ENCODE results near the gene NUDT5.
"Not testable (repeated sequence)": the region's sequence is repeated elsewhere in the genome, so short reads cannot be mapped to it uniquely, and the experiment has no call there.

Gene NUDT5

GRCh38 chr10:12195603-12196506 lies at the start of gene NUDT5, which contains the start of gene CDC123:
Gene NUDT5, minus strand, starts transcription at chr10:12195891. Its CDS starts 9,600 bp downstream, at chr10:12186291.
Gene CDC123, plus strand, starts transcription at chr10:12196188. Its CDS starts 58 bp downstream, at chr10:12196246.
- DNase-seq, result peak; percentile 90

GRCh38 chr10:12243864-12244620 lies 48.4 kb upstream of the NUDT5 start:
- DNase-seq, result no peak

GRCh38 chr10:12241810-12242529 lies 46.3 kb upstream of the NUDT5 start:
- DNase-seq, result no peak

- no peak for DNase-seq
Observed at GRCh38 chr10:12238821-12239220, 43.1 kb upstream of the NUDT5 start.

- no peak for DNase-seq
Observed at GRCh38 chr10:12237265-12238220, 41.9 kb upstream of the NUDT5 start.

GRCh38 chr10:12235796-12236195 lies 40.1 kb upstream of the NUDT5 start:
- DNase-seq, result no peak

GRCh38 chr10:12235116-12235694 lies 39.5 kb upstream of the NUDT5 start:
- no peak for DNase-seq

GRCh38 chr10:12234687-12235086 lies 39.0 kb upstream of the NUDT5 start:
- DNase-seq, result not testable (repeated sequence)

GRCh38 chr10:12228851-12229250 lies 33.2 kb upstream of the NUDT5 start:
- no peak for DNase-seq

- not testable (repeated sequence) for DNase-seq
Observed at GRCh38 chr10:12226438-12226837, 30.7 kb upstream of the NUDT5 start.

GRCh38 chr10:12225444-12225843 lies 29.8 kb upstream of the NUDT5 start:
- no peak for DNase-seq

- no peak for DNase-seq
Observed at GRCh38 chr10:12221323-12222298, 25.9 kb upstream of the NUDT5 start.

- DNase-seq, result no peak
Observed at GRCh38 chr10:12218991-12219390, 23.3 kb upstream of the NUDT5 start.

GRCh38 chr10:12214763-12215218 lies 19.1 kb upstream of the NUDT5 start:
- DNase-seq, result peak; percentile 63

- DNase-seq, result no peak
Observed at GRCh38 chr10:12214093-12214492, 18.4 kb upstream of the NUDT5 start.

GRCh38 chr10:12213621-12214020 lies 17.9 kb upstream of the NUDT5 start:
- no peak for DNase-seq

GRCh38 chr10:12212454-12212853 lies 16.8 kb upstream of the NUDT5 start:
- no peak for DNase-seq

- DNase-seq, result no peak
Observed at GRCh38 chr10:12208460-12208859, 12.8 kb upstream of the NUDT5 start.

GRCh38 chr10:12207114-12207513 lies 11.4 kb upstream of the NUDT5 start:
- no peak for DNase-seq

- DNase-seq, result no peak
Observed at GRCh38 chr10:12205082-12205481, 9.4 kb upstream of the NUDT5 start.

Data from HCEC 1CT (cell line).